K562 (cell line): ENCODE data around the gene CACNG6. TPM values are rescaled to one million over a fixed set of nuclear protein-coding genes. Genes with fewer than 3 reads are reported as not detected.

Experiments
- ATAC-seq: fragments of 200-7000 bp; cut with Tn5 transposase; 3 replicates; pipeline ENCODE4 v1.9.1; 2020; ENCODE audit warnings: moderate library complexity
- BruUV-seq: library from RNA; stranded (reverse); fragments of 400-500 nt; replicated peaks from 2 replicates; lab custom pipeline; 2021; lab: Mats Ljungman, UMichigan
- CTCF ChIA-PET: fragments of 300-600 bp; formaldehyde crosslinking; extraction: SDS; loops from one replicate; lab custom pipeline; 2021; ENCODE audit warnings: low intra/inter-chr PET ratio; lab: Yijun Ruan, JAX
- POLR2A ChIA-PET: fragments of 300-600, 350-650 bp; sonication (Branson Sonifier 250); formaldehyde crosslinking; extraction: SDS; loops from one replicate; lab custom pipeline; 2021; ENCODE audit warnings: antibody characterized with exemption, inconsistent platforms; lab: Yijun Ruan, JAX
- DNase-seq, 4 experiments: peaks; one replicate each; pipeline versions ENCODE4 v3.0.0 to v3.0.0-alpha.2; 2011 to 2018; ENCODE audit warnings: low spot score in 3 of 4, mixed read lengths in 3 of 4; ENCODE audit errors: extremely low read depth in 1 of 4
- FAIRE-seq: peaks from 2 replicates; lab custom pipeline; 2011; peaks lifted over from hg19 to GRCh38; lab: Jason Lieb, UNC
- H2AFZ ChIP-seq: 2 replicates; pipeline ENCODE4 v1.6.0; 2011; ENCODE audit warnings: low read depth, low read length, control low read depth, inconsistent platforms
- H3K27ac ChIP-seq: fragments of 200-600 bp; 3 replicates; pipeline ENCODE4 v1.8.0; 2011; ENCODE audit warnings: low read depth, mild to moderate bottlenecking, control low read depth, inconsistent platforms, low read length, moderate library complexity, mixed read lengths; ENCODE audit errors: extremely low read depth
- H3K27me3 ChIP-seq, 2 experiments: fragments of 300-600 bp in 1 of 2; 2 replicates in 1 of 2; 3 replicates in 1 of 2; pipeline versions ENCODE4 v1.6.0 to v1.8.0; 2011; ENCODE audit warnings: inconsistent platforms in 2 of 2, low read length in 2 of 2, mild to moderate bottlenecking in 1 of 2, mixed read lengths in 1 of 2, moderate library complexity in 1 of 2; ENCODE audit not compliant: control insufficient read depth in 2 of 2, insufficient read depth in 2 of 2
- H3K36me3 ChIP-seq: fragments of 300-600 bp; 3 replicates; pipeline ENCODE4 v1.8.0; 2011; ENCODE audit warnings: mild to moderate bottlenecking, low read length, inconsistent platforms; ENCODE audit not compliant: control insufficient read depth, insufficient read depth
- H3K4me1 ChIP-seq, 2 experiments: fragments of 200-600 bp in 1 of 2; replicated peaks in 1 of 2; 2 replicates in 1 of 2; 3 replicates in 1 of 2; pipeline versions ENCODE4 v1.5.1 to v1.8.0; 2011; ENCODE audit warnings: inconsistent platforms in 2 of 2, low read length in 2 of 2, mild to moderate bottlenecking in 1 of 2, mixed read lengths in 1 of 2, moderate library complexity in 1 of 2; ENCODE audit not compliant: control insufficient read depth in 2 of 2, insufficient read depth in 2 of 2
- H3K4me2 ChIP-seq: 2 replicates; pipeline ENCODE4 v1.6.1; 2011; ENCODE audit warnings: low read length, control low read depth, inconsistent platforms, mixed read lengths; ENCODE audit not compliant: insufficient read depth
- H3K4me3 ChIP-seq: fragments of 200-600 bp; sonication (generic), shearing (Covaris generic); 2 replicates; pipeline ENCODE4 v1.5.1; 2016; ENCODE audit warnings: control low read depth, inconsistent platforms
- H3K79me2 ChIP-seq: fragments of 200-600 bp; 3 replicates; pipeline ENCODE4 v1.8.0; 2011; ENCODE audit warnings: low read length, inconsistent platforms; ENCODE audit not compliant: control insufficient read depth, insufficient read depth
- H3K9ac ChIP-seq, 2 experiments: 2 replicates each; pipeline versions ENCODE4 v1.6.0 to v1.6.1; 2011; ENCODE audit warnings: low read depth in 2 of 2, low read length in 2 of 2, control low read depth in 1 of 2, inconsistent platforms in 1 of 2, mild to moderate bottlenecking in 1 of 2, mixed read lengths in 1 of 2; ENCODE audit not compliant: insufficient read depth in 1 of 2
- H3K9me1 ChIP-seq: one replicate; pipeline ENCODE4 v1.6.0; 2011; ENCODE audit warnings: inconsistent platforms, mild to moderate bottlenecking, low read length, moderate library complexity; ENCODE audit not compliant: control insufficient read depth, insufficient read depth
- H3K9me3 ChIP-seq: replicated peaks from 2 replicates; pipeline ENCODE4 v1.5.1; 2011; ENCODE audit warnings: low read depth, low read length, inconsistent platforms; ENCODE audit not compliant: control insufficient read depth, insufficient read depth
- H4K20me1 ChIP-seq: replicated peaks from 2 replicates; pipeline ENCODE4 v1.6.1; 2011; ENCODE audit warnings: low read length, inconsistent platforms, mixed read lengths; ENCODE audit not compliant: control insufficient read depth, insufficient read depth
- FOXK2 ChIP-seq, 2 experiments: fragments of 450-650 bp; IDR thresholded peaks in 1 of 2; conservative IDR thresholded peaks in 1 of 2; 2 replicates each; pipeline ENCODE4 v1.6.1; 2016; ENCODE audit warnings: low read depth in 2 of 2, mild to moderate bottlenecking in 1 of 2
- HMG20A ChIP-seq: fragments of 450-650 bp; formaldehyde crosslinking; conservative IDR thresholded peaks from 2 replicates; pipeline ENCODE4 v1.4.0; 2020; ENCODE audit warnings: mild to moderate bottlenecking, mixed read lengths
- IFI16 ChIP-seq: fragments of 250-450 bp; sonication (Bioruptor Pico); IDR thresholded peaks from 2 replicates; pipeline ENCODE4 v2.1.2; 2022; ENCODE audit warnings: mild to moderate bottlenecking, inconsistent platforms
- KAT2B ChIP-seq: IDR thresholded peaks from one replicate; pipeline ENCODE4 v1.6.1; 2012; ENCODE audit warnings: low read depth, mild to moderate bottlenecking, control low read depth, inconsistent platforms, low read length, moderate library complexity
- RBM14 ChIP-seq: fragments of 200-400 bp; formaldehyde crosslinking; IDR thresholded peaks from 2 replicates; pipeline ENCODE4 v1.6.1; 2018; ENCODE audit warnings: low read depth, mild to moderate bottlenecking, low read length, moderate library complexity, borderline replicate concordance; ENCODE audit not compliant: insufficient read depth
- RBM39 ChIP-seq: fragments of 200-400 bp; formaldehyde crosslinking; optimal IDR thresholded peaks from 2 replicates; pipeline ENCODE3; 2018; ENCODE audit warnings: low read depth, low read length
- STAG1 ChIP-seq: sonication (generic); formaldehyde crosslinking; IDR thresholded peaks from 2 replicates; pipeline ENCODE4 v1.5.0; 2020; ENCODE audit warnings: missing genetic modification reagents, borderline replicate concordance
- ZNF224 ChIP-seq: sonication (generic); formaldehyde crosslinking; IDR thresholded peaks from 2 replicates; pipeline ENCODE4 v1.8.0; 2022; ENCODE audit warnings: mild to moderate bottlenecking, missing genetic modification reagents
- ZNF263 ChIP-seq: sonication (generic); formaldehyde crosslinking; IDR thresholded peaks from 2 replicates; pipeline ENCODE4 v1.8.0; 2022; ENCODE audit warnings: mild to moderate bottlenecking, missing genetic modification reagents, borderline replicate concordance
- ZNF583 ChIP-seq: fragments of 250-450 bp; sonication (Bioruptor Pico); IDR thresholded peaks from 2 replicates; pipeline ENCODE4 v1.4.0; 2020
- WGBS: fragments of 100-300 bp; shearing (Covaris generic); methylation state at CpG from one replicate; pipeline ENCODE4 v1.1.6; 2016; ENCODE audit warnings: low coverage, mixed read lengths; ENCODE audit not compliant: insufficient coverage; ENCODE audit errors: missing lambda C conversion rate; 5-methylcytosine and 5-hydroxymethylcytosine counted together
- in situ Hi-C: fragments of 300-500 bp; cut with MboI; formaldehyde crosslinking; loops from 4 replicates; pipeline ENCODE4 v1.15.0; 2018; ENCODE audit warnings: inconsistent platforms, mixed read lengths
- intact Hi-C: fragments of 100-400 bp; cut with micrococcal nuclease; formaldehyde crosslinking; loops from 2 replicates; pipeline ENCODE4 v1.14.2; 2022
- polyA plus RNA-seq, 8 experiments: library from polyadenylated mRNA; depleted of rRNA in 4 of 8; stranded (reverse) in 5 of 8; unstranded in 3 of 8; fragments of >200 nt; fragmentation: Nextera tagmentation in 2 of 8; fragmentation: Illumina TruSeq in 1 of 8; extraction: Ambion mirVana in 2 of 8; extraction: Trizol in 1 of 8; gene quantifications; 2 replicates each; pipeline versions ENCODE4 v1.2.1 to v1.2.3, GENCODE V29; 2011 to 2014; ENCODE audit warnings: inconsistent platforms in 1 of 8, missing spikeins in 1 of 8
- total RNA-seq, 7 experiments: library from RNA; depleted of rRNA in 6 of 7; stranded (reverse); fragments of >200 nt in 6 of 7; fragmentation: Illumina TruSeq in 2 of 7; extraction: Trizol in 2 of 7; gene quantifications; 2 replicates each; pipeline versions ENCODE4 v1.2.1 to v1.2.3, GENCODE V29; 2011 to 2021; ENCODE audit warnings: low replicate concordance in 1 of 7
- TF ChIP-seq, protein P1 (sequence below), 3 experiments: fragments of 200-800 bp in 1 of 3; sonication (Bioruptor generic) in 1 of 3; sonication (generic) in 1 of 3; formaldehyde crosslinking in 1 of 3; IDR thresholded peaks; 2 replicates each; pipeline versions ENCODE4 v1.6.1 to v1.8.0; 2016 to 2022; ENCODE audit warnings: mild to moderate bottlenecking in 2 of 3, missing compliant biosample characterization in 2 of 3, missing genetic modification characterization in 2 of 3, missing genetic modification reagents in 1 of 3
- TF ChIP-seq, protein P2 (sequence below): fragments of 450-650 bp; IDR thresholded peaks from one replicate; pipeline ENCODE4 v1.6.1; 2018; ENCODE audit warnings: mild to moderate bottlenecking, moderate library complexity; ENCODE audit not compliant: partially characterized antibody
- TF ChIP-seq, protein P3 (sequence below): IDR thresholded peaks from 2 replicates; pipeline ENCODE4 v1.6.1; 2012; ENCODE audit warnings: low read depth, low read length, improper control_type of control experiment, borderline replicate concordance
- TF ChIP-seq, protein P4 (sequence below), 2 experiments: fragments of 450-650 bp in 1 of 2; IDR thresholded peaks; 2 replicates each; pipeline ENCODE4 v1.6.1; 2011 to 2017; ENCODE audit warnings: low read depth in 2 of 2, antibody characterized with exemption in 1 of 2, borderline replicate concordance in 1 of 2, low read length in 1 of 2, mild to moderate bottlenecking in 1 of 2, mixed read lengths in 1 of 2; ENCODE audit not compliant: control insufficient read depth in 1 of 2

The CACNG6 gene
- total and polyA plus RNA-seq, 9 of the 15 experiments (the other 6 are each of a cell fraction or from before 2014, with no cell fraction given): not detected

DNA sequence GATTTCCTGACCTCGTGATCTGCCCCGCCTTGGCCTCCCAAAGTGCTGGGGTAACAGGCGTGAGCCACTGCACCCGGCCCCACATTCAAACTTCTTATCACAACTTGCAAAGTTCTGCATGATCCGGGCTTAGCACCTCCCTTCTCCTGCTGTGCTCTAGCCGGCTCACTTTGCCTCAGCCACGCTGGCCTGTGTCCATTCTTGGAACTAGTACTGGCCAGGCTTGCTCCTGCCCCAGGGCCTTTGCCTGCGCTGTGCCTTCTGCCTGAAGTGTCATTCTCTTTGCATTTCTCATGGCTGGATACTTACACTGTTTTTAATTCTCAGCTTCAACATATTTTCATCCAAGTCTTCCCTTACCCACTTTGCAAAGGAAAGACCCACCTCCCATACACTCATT lies 29.9 kb downstream of the CACNG6 start:
- no peak overlapping the region for H3K27ac ChIP-seq
- no peak for FAIRE-seq
- ATAC-seq: no peak
- ChIA-PET POLR2A (no interaction called here), CTCF (interaction anchor here (0.7 kb wide), 1 partner anchor 12 kb away, joined by 3 read pairs; no protein-coding TSS in a partner anchor)
- no peaks in the 10 kb centered on the region for H3K9me1 ChIP-seq
- peaks cover 4 to 12% of the 10 kb centered on the region in 2 experiments; a peak in 3 of 5 replicates for H3K27me3 ChIP-seq
- H2AFZ ChIP-seq: no peak overlapping the region
- no peaks in the 10 kb centered on the region for H3K9me3 ChIP-seq
- no peak overlapping the region for H3K4me2 ChIP-seq
- intact Hi-C loops (loop anchor here (5.0 kb wide), 1 partner anchor 114 kb away; the partner anchor contains the start of gene CACNG7), in situ Hi-C loops (loop anchor here (5.0 kb wide), 1 partner anchor 179 kb away; no protein-coding TSS in a partner anchor)
- no peak for DNase-seq
- H4K20me1 ChIP-seq: no peaks in the 10 kb centered on the region
- WGBS: 34% methylated on average over 8 of the region's 8 CpGs
- H3K4me3 ChIP-seq: no peak overlapping the region
- H3K4me1 ChIP-seq: peaks cover 6 to 12% of the 10 kb centered on the region in 2 experiments; a peak in 3 of 5 replicates
- no peaks in the 10 kb centered on the region for H3K36me3 ChIP-seq
- H3K9ac ChIP-seq: no peak overlapping the region
- no TSS peak for BruUV-seq
- H3K79me2 ChIP-seq: no peaks in the 10 kb centered on the region
- TF ChIP-seq, protein P1, sequence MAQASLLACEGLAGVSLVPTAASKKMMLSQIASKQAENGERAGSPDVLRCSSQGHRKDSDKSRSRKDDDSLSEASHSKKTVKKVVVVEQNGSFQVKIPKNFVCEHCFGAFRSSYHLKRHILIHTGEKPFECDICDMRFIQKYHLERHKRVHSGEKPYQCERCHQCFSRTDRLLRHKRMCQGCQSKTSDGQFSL (CRISPR knock-in tag; IDR thresholded peaks at IDR 0.05): no peak
- TF ChIP-seq, protein P1 (tag; IDR thresholded peaks at IDR 0.05): no peak
- TF ChIP-seq FOXK2 (conservative IDR thresholded peaks at IDR 0.05 in 1 of 2, IDR thresholded peaks at IDR 0.05 in 1 of 2; ENCODE audit: low read depth in 2 of 2): no peak
- TF ChIP-seq ZNF583 (CRISPR knock-in tag): no peak
- TF ChIP-seq, protein P2, sequence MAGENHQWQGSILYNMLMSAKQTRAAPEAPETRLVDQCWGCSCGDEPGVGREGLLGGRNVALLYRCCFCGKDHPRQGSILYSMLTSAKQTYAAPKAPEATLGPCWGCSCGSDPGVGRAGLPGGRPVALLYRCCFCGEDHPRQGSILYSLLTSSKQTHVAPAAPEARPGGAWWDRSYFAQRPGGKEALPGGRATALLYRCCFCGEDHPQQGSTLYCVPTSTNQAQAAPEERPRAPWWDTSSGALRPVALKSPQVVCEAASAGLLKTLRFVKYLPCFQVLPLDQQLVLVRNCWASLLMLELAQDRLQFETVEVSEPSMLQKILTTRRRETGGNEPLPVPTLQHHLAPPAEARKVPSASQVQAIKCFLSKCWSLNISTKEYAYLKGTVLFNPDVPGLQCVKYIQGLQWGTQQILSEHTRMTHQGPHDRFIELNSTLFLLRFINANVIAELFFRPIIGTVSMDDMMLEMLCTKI: no peak
- TF ChIP-seq IFI16 (CRISPR knock-in tag): no peak
- TF ChIP-seq ZNF224: no peak
- TF ChIP-seq RBM39: no peak
- no peak for TF ChIP-seq ZNF263 (CRISPR knock-in tag)
- TF ChIP-seq, protein P3, sequence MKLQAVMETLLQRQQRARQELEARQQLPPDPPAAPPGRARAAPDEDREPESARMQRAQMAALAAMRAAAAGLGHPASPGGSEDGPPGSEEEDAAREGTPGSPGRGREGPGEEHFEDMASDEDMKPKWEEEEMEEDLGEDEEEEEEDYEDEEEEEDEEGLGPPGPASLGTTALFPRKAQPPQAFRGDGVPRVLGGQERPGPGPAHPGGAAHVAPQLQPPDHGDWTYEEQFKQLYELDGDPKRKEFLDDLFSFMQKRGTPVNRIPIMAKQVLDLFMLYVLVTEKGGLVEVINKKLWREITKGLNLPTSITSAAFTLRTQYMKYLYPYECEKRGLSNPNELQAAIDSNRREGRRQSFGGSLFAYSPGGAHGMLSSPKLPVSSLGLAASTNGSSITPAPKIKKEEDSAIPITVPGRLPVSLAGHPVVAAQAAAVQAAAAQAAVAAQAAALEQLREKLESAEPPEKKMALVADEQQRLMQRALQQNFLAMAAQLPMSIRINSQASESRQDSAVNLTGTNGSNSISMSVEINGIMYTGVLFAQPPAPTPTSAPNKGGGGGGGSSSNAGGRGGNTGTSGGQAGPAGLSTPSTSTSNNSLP: no peak
- TF ChIP-seq HMG20A (CRISPR knock-in tag): no peak
- TF ChIP-seq KAT2B: no peak
- no peak for TF ChIP-seq STAG1
- TF ChIP-seq, protein P4, sequence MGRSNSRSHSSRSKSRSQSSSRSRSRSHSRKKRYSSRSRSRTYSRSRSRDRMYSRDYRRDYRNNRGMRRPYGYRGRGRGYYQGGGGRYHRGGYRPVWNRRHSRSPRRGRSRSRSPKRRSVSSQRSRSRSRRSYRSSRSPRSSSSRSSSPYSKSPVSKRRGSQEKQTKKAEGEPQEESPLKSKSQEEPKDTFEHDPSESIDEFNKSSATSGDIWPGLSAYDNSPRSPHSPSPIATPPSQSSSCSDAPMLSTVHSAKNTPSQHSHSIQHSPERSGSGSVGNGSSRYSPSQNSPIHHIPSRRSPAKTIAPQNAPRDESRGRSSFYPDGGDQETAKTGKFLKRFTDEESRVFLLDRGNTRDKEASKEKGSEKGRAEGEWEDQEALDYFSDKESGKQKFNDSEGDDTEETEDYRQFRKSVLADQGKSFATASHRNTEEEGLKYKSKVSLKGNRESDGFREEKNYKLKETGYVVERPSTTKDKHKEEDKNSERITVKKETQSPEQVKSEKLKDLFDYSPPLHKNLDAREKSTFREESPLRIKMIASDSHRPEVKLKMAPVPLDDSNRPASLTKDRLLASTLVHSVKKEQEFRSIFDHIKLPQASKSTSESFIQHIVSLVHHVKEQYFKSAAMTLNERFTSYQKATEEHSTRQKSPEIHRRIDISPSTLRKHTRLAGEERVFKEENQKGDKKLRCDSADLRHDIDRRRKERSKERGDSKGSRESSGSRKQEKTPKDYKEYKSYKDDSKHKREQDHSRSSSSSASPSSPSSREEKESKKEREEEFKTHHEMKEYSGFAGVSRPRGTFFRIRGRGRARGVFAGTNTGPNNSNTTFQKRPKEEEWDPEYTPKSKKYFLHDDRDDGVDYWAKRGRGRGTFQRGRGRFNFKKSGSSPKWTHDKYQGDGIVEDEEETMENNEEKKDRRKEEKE (IDR thresholded peaks at IDR 0.05; ENCODE audit: borderline replicate concordance in 1 of 2, control insufficient read depth in 1 of 2, low read depth in 2 of 2, low read length in 1 of 2): no peak
- no peak for TF ChIP-seq RBM14
